ENCODE data around the gene JAG2.
A peak's percentile ranks its signal among the peaks of the same experiment; 100 is the strongest.

The JAG2 gene

GRCh38 chr14:105205673-105206208 lies 37.2 kb upstream of the JAG2 start:
- H3K27me3 Mint-ChIP-seq (ENCODE audit: low read depth): no peaks in the 10 kb centered on the region
- H3K27ac Mint-ChIP-seq: no peak overlapping the region
- no peak overlapping the region for H3K4me3 Mint-ChIP-seq
- no peak for TF ChIP-seq CTCF (IDR thresholded peaks at IDR 0.05; ENCODE audit: unreplicated experiment in 3 of 3)
- no peaks in the 10 kb centered on the region for H3K36me3 Mint-ChIP-seq (ENCODE audit: low read depth)
- no peaks in the 10 kb centered on the region for H3K9me3 Mint-ChIP-seq
- H3K4me1 Mint-ChIP-seq: no peaks in the 10 kb centered on the region

GRCh38 chr14:105204931-105205672 lies 36.5 kb upstream of the JAG2 start:
- no peaks in the 10 kb centered on the region for H3K36me3 Mint-ChIP-seq (ENCODE audit: low read depth)

GRCh38 chr14:105204206-105204930 lies 35.8 kb upstream of the JAG2 start:
- no peak overlapping the region for H3K4me3 Mint-ChIP-seq
- no peaks in the 10 kb centered on the region for H3K9me3 Mint-ChIP-seq
- no peak for TF ChIP-seq CTCF (IDR thresholded peaks at IDR 0.05; ENCODE audit: unreplicated experiment in 3 of 3)
- H3K27me3 Mint-ChIP-seq (ENCODE audit: low read depth): peaks cover 3% of the 10 kb centered on the region
- H3K4me1 Mint-ChIP-seq: no peaks in the 10 kb centered on the region
- no peak overlapping the region for H3K27ac Mint-ChIP-seq
- H3K36me3 Mint-ChIP-seq (ENCODE audit: low read depth): no peaks in the 10 kb centered on the region

More at GRCh38 chr14:105204931-105205672, 36.5 kb upstream of the JAG2 start:
- Mint-ChIP-seq H3K4me3 (no peak overlapping the region), H3K27me3 (ENCODE audit: low read depth) (no peaks in the 10 kb centered on the region), H3K27ac (no peak overlapping the region), H3K9me3 (no peaks in the 10 kb centered on the region), H3K4me1 (no peaks in the 10 kb centered on the region)
- TF ChIP-seq CTCF (IDR thresholded peaks at IDR 0.05; ENCODE audit: unreplicated experiment in 3 of 3): no peak

- no peak overlapping the region for H3K27ac Mint-ChIP-seq
- no peak overlapping the region for H3K4me3 Mint-ChIP-seq
- no peaks in the 10 kb centered on the region for H3K9me3 Mint-ChIP-seq
- H3K27me3 Mint-ChIP-seq (ENCODE audit: low read depth): peaks cover 6% of the 10 kb centered on the region
- H3K36me3 Mint-ChIP-seq (ENCODE audit: low read depth): no peaks in the 10 kb centered on the region
- TF ChIP-seq CTCF (IDR thresholded peaks at IDR 0.05; ENCODE audit: unreplicated experiment in 3 of 3): no peak
- no peaks in the 10 kb centered on the region for H3K4me1 Mint-ChIP-seq
These were observed 35.1 kb upstream of the JAG2 start for GRCh38 chr14:105203701-105204100.

GRCh38 chr14:105203057-105203531 lies 34.5 kb upstream of the JAG2 start:
- H3K36me3 Mint-ChIP-seq (ENCODE audit: low read depth): no peaks in the 10 kb centered on the region
- H3K9me3 Mint-ChIP-seq: no peaks in the 10 kb centered on the region
- peaks cover 12% of the 10 kb centered on the region for H3K27me3 Mint-ChIP-seq (ENCODE audit: low read depth)
- no peak overlapping the region for H3K27ac Mint-ChIP-seq
- H3K4me1 Mint-ChIP-seq: no peaks in the 10 kb centered on the region
- TF ChIP-seq CTCF (IDR thresholded peaks at IDR 0.05; ENCODE audit: unreplicated experiment in 3 of 3): peak; percentile 87 to 94 (median 92)
- H3K4me3 Mint-ChIP-seq: no peak overlapping the region

Measured in nephron (organoid).